Non-pigmented ciliary epithelial cell (primary cell): ENCODE measurements around the gene MAB21L4.
"Not testable (repeated sequence)": the region's sequence is repeated elsewhere in the genome, so short reads cannot be mapped to it uniquely, and the experiment has no call there.

Experiments used
- DNase-seq: peaks from one replicate; pipeline ENCODE4 v3.0.0-alpha.2; 2010; ENCODE audit warnings: low read depth

Gene MAB21L4

DNA sequence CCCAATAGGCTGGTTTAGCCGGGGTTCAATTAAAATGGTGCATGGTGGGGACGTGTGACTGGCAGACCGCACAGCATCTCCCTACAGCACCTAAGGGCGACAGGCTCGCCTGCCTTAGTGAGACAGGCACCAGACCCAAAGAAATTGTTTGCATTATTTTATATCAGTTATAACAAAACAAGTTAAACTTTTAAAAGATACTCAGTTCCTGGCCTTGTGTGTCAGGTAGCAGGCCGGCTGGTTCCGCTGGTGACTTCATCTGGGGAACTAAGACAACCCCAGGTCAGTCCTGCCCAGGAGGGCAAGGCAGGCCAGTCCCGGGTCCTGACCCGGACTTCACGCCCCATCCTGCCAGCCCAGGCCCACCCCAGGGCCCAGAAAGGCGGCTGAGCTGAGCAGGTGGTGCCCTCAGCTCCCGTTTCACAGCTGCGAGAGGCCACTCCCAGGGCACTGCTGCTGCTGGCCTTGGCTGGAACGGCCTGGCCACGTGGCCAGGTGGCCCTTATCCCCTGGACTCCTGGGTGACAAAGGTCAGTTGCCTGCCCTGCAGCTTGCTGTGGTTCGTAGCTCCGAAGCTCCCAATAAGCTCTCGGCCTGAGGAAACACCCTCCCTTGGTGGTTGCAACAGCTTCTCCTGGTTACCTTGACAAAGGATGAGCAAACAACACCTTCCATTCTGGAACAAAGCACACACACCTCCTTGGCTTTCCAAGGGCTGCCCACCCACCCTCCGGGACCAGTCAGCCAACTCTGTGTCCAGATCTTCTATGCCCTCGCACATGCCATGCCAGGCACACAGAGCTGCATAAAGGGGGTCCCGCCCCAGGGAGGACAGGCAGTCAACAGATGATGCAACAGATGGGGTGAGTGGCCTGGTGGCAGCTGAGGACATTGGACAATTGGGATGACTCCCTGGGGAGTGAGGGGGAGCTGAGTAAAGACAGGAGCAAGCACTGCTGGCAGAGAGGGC lies 38.6 kb downstream of the MAB21L4 start:
- DNase-seq, result no peak

DNA sequence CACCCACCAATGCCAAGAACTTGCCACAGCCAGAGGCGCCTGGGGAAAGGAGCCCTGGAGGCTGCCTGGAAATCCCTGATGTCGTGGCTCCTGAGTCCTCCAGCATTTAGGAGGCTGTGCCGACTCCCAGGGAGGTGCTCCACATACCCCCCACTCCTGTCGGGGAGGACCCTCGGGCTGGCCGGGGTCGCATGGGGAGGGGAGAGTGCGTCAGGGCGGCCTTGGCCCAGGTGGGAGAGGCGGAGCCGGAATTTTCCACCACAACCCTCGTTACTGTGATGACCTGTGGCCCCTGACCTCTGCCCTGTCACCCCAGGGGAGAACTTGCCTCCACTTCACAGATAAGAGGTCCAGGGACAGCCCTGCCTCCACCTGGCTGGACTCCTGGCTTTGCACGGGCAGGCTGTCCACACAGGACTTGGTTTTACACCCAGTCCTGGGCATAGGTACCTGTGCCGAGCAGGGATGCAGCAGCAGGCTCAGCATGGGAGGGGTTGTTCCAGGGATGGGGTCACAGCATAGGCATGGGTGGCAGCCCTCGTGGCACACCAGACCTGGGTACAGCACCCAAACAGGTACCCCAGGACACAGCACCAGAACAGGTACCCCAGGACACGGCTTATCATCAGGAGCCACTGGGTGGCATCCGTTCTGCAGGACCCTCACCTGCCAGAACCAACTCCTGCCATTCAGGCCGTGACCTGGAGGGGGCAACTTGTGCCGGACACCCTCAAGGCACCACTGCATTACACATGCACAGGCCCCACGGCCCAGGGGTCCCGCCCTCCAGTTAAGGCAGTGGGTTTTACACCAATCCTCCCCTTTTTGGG lies 39.6 kb downstream of the MAB21L4 start:
- DNase-seq, result no peak

DNA sequence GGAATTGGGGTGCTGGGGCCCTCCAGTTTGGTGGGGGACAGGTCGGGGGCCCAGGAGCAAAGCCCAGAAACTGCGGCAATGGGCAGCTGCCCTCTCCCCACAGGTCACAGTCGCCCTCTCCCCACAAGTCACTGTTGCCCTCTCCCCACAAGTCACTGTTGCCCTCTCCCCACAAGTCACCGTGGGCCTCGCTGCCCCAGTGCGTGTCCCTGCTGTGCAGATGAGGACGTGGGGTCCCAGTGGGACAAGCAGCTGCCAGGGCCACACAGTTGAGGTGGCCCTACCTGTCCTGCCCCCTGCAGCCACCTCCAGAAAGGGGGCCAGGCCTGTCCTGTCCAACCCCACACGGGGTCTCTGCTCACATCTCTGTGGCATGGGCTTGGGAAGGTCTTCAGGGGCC lies 40.3 kb downstream of the MAB21L4 start:
- no peak for DNase-seq

DNA sequence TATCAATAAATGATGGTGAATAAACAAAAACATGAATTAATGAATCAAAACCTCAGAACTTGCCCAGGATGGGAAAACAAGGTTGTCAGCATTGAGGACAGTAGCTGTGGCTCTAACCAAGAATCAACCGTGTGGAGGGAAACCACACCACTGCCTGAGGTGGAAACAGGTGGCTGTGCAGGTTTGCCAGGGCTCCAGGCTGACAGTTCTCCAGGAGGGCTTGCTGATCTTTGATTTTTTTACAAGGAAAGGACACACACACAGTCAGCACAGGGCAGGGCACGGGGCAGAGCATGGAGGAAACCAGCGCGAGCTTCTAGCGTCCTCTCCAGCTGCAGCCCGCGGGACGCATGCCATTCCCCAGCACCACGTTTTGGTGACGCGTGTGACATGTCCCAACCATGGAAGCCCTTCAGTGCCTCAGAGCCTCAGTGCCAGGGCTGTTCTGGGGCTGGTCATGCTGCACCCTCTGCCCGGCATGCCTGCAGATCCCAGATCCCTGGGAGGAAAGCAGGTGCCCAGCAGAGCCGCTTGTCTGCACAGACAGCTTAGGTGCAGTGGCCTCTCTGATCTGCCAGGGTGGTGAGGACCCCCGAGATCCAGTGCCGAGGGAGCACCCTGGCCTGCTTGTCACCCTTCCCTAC lies 43.2 kb downstream of the MAB21L4 start:
- no peak for DNase-seq

DNA sequence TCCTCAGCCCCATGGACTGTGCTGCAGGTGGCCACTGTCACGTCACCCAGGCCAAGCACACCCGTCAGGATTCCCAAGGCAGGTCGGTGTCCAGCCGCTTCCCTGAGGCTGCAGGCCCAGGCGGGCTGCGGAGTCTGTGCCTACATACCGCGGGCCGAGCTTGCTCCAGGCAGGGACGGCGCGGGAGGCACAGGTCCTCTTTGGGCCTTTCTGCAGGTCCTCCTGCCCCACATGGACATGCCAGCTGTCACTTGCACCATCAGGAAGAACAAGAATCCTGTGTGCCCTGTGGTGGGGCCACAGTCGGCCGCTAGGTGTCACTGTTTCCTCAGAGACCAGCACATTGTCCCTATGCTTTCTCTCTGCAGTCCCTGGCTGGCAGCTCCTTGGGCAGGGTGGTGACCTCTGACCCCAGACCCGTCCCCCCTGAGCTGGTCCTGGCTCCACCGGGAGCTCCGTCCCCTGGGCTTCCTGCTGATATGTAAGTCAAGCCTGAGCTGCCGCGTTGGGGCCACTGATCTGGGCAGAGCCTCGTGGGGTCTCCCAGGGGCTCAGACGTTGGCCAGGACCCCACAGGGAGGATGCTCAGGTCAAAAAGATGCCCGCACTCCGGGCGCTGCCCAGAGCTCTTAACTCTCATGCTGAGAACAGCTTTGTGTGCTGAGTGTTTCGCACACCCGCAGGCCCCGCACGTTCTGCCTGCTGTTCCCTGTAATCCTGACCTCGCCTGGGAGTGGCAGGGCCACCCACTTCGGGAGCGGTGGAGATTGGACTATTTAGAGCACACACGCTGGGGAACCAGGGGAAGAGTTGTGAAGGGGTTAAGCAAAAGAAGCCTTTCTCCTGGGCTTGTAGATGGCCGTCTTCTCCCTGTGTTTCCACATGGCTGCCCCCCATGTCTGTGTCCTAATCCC lies 44.6 kb downstream of the MAB21L4 start:
- DNase-seq, result peak; percentile 35

DNA sequence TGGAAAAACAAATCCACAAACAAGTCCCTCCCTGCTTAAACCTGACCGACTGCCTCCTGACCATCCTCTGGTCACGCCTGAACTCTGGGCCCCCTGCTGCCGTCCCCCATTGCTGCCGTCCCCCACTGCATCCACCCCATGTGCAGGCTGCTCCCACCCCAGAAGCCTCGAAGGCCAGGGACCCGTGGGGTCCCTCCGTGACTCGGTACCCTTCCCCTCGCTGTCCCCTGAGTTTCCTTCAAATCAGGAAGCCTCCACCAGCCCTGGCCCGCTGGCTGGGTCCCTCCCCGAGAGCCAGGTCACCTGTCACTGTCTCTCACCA lies 45.2 kb downstream of the MAB21L4 start:
- DNase-seq, result no peak

DNA sequence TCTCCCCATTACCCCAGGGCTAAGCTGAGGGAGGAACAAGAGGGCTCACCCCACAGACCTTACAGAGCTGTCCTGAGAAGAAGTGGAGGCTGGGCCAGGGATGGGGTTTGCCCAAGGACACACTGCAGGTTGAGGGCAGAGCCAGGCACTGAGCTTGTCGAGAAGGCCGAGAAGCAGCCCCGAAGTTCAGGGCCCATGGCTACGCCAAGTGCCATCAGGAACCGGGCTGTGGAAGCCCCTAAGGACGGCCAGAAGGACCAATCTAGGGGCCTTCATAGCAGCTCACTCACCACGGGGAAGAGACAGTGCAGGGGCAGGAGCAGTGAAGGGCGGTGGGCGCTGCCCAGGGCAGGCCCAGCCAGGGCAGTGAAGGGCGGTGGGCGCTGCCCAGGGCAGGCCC lies 45.9 kb downstream of the MAB21L4 start:
- no peak for DNase-seq

DNA sequence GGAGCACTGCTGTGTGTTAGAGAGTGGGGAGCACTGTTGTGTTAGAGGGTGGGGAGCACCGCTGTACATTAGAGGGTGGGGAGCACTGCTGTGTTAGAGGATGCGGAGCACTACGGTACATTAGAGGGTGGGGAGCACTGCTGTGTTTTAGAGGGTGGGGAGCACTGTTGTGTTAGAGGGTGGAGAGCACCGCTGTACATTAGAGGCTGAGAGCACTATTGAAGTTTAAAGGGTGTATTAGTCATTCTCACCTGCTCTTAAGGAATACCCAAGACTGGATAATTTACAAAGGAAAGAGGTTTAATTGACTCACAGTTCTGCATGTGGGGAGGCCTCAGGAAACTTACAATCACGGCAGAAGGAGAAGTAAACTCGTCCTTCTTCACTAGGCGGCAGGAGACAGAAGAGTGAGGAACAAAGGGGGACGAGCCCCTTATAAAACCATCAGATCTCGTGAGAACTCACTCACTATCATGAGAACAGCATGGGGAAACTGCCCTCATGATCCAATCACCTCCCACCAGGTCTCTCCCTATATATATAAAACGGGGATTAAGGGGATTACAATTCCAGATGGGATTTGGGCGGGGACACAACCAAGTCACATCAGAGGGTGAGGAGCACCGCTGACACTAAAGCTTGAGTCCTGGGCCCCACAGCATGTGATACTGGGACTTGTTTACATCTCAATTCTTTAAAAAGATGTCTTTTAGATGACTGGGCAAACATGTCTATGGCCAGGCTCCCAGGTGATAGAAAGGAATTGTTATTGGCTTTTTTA lies 46.9 kb downstream of the MAB21L4 start:
- DNase-seq, result no peak

DNA sequence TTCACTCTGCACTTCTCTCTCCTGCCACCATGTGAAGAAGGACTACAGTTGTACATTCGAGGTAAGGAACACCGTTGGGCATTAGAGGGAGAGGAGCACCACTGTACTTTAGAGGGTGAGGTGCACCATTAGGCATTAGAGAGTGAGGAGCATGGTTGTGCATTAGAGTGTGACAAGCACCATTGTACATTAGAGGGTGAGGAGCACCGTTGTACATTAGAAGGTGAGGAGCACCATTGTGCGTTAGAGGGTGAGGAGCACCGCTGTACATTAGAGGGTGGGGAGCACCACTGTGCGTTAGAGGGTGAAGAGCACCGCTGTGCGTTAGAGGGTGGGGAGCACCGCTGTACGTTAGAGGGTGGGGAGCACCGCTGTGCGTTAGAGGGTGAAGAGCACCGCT lies 48.1 kb downstream of the MAB21L4 start:
- DNase-seq, result no peak

DNA sequence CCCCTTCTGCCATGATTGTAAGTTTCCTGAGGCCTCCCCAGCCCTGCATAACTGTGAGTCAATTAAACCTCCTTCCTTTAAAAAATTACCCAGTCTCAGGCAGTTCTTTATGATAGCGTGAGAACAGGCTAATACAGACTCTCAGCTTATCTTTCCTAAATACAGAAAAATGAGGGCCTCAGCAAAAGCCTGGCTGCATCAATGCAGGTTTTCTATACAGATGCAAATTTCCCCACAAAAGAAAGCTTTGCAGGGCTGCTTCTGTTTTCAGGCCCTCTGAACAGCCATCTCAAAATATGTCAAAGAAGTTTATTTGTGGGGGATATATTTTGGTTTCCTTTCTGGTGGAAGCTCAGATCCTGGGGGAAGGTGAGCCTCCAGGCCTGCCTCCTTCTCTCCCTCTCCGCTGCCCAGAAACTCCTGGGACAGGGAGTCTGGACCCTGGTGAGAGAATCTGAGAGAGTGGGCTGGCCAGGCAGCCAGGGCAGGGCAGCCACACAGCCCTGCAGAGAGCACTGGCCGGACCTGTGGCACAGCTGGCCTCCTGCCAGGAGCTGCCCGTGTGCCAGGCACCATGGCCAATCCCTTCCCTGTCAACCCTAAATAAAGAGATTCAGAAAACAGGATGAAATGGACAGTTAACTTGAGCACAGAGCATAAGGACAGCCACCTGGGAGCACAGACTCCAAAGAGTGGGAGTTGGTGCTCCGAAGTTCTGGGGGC lies 48.9 kb downstream of the MAB21L4 start:
- DNase-seq, result no peak

DNA sequence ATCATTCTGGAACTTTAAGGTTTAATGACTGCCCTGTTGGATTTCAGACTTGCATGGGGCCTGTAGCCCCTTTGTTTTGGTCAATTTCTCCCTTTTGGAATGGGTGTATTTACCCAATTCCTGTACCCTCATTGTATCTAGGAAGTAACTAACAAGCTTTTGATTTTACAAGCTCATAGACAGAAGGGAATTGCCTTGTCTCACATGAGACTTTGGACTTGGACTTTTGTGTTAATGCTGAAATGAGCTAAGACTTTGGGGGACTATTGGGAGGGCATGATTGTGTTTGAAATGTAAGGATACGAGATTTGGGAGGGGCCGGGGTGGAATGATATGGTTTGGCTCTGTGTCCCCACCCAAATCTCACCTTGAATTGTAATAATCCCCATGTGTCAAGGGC lies 49.6 kb downstream of the MAB21L4 start:
- not testable (repeated sequence) for DNase-seq

DNA sequence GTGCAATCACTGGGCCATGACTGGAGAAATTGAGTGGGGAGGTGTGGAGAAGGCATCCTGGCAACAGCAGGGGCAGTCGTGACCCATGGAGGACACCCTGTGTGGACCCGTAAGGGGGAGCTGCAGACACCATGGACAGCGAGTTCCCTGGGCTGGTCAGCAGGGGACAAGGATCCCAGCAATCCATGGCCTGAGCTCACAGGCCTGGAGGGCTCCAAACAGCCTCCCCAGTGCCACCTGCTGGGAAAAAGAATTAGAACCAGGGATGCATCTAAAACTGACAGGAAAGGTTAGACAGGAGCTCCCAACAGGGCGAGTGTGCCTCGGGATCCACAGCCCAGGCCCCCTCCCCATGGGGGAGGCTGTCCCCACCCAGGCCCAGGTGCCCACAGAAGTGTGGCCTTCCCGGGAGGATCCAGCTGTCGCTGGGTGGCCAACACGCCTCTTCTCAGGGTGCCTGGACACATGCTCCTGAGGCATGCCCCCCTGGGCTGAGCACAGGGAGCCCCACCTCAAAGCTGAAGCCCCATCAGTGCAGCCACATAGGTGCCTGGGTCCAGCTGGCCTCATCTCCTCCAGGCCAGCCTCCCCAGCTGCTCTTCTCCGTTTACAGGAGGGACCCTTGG lies 55.4 kb downstream of the MAB21L4 start:
- peak; percentile 24 for DNase-seq

DNA sequence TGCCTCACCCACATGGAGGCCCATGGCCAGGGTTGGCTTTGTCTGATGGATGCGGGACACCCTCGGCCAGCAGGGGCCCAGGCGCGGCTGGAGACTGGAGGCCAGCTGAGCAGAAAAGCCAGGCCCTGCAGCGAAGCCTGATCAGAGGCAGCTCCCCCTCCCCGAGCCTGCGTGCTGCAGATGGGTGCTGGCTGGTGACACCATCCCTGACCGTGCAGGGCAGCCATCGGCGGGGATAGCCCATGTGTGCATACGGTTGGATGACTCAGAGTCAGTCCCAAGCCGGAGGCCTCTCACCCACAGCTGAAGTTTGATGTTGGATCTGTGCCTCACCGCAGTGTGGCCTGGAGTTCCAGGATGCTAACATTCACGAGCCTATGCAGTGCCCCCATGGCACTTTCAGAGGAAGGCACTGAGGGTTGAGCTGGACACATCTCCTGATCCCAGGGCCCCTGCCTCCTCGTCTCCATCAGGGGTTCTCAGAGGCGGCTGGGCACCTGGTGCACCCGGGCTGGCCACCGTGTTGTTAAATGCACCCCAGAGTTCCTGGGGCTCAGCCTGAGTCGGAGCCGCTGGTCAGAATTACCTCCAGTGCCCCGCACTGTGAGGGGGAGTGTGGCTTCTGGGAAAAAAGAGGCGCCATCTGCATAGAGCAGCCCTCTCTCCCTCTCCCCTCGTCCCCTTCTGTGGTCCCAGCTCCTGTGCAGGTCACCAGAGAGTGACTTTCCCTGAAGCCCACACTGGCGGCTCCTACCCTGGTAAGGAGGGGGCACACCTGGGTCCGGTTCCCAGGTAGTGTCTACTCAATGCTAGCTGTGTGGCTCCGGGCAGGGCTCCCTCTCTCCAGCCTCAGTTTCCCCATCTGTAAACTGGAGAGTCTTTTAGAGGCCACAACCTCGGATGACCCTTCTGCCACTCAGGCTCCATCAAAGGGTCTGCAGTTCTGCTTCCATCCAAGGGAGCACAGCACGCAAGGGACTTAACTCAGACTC lies 56.5 kb downstream of the MAB21L4 start:
- no peak for DNase-seq

DNA sequence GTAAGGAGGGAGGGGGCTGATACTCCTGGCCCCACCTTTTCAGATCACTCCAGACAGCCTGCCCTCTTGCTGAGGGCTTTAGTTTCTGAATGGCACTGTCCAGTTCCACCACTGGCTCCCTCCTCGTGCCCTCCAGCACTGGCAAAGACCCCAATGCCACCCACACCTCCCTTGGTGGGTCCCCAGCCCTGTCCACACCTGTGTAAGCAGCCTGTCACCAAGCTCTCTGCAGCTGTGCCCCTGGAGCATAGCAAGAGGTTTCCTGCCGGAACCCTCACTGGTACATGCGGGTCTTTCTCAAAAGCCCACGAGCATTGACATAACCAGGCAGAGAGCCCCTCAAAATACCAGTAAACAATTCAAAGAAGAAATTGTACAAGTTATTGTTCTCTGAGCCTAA lies 58.3 kb downstream of the MAB21L4 start:
- DNase-seq, result no peak

DNA sequence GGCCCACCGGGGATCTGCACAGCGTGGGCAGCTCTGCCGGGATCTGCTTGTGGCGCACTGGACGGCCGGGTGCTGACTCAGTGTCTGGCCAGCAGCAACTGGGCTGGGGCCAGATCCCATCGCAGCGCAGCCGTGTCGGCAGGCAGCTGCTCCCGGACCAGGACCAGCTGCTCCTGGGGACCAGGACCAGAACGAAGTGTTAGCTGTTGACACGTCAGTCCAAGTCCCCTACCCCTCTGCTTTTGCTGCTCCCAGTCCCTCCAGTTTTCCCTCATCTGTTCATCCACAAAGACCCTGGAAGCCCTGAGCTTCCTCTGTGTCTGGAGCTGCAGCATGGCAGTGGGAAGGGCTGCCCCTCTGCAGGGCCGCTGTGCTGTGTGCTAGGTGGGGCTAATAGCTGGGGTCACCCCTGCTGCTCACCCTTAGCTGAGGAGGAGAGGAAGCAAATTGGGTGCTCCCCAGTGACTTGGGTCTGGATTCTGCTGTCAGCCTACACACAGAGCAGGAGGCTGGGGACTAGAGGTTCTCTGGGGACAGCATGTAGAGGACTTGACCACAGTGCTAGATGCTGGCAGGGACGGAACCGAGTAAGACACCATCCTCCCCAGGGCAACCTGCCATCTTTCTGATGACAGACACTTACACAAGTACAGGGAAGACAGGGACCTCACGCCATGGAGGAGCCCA lies 59.0 kb downstream of the MAB21L4 start:
- DNase-seq, result no peak
